GM21381 (cell line): Measurements from ENCODE around the gene PARP11.

Experiments
- ATAC-seq: cut with Tn5 transposase; IDR thresholded peaks from one replicate; pipeline ENCODE4 v1.9.1; 2021; ENCODE audit warnings: mild to moderate bottlenecking, moderate library complexity; ENCODE audit not compliant: unreplicated experiment

PARP11 gene

GRCh38 chr12:3828888-3829287, 44.3 kb downstream of the PARP11 start:
- ATAC-seq: no peak

DNA sequence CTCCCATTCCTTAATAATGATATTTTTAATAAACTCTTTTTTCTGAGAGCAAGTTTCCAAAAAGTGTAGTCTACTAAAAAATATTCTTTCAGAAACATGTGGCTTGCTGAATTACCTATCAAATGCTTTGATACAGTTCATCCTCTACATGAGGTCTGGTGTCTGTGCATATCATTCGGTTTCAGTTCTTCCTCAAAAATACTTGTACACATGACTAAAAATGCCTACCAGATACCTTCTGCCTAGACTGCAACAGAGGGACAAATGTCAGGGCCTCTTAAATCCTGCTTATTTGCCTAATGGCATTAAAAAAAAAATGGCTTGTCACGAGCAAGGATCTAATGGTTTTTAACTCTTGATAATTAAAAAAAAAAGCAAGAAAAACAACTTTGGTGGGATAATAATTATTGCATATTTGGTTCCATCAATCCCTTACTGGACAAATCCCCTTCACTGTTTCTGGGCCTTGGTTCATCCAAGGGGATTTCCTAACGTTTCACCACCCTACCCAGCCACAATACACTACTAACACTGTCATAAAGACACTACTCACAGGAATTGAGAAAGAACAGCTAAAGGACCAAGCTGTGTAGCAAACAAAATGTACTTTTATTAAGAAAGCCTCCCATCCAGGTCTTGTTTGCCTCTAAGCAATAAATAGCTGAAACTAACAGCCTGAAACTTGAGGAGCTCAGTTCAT, 45.7 kb downstream of the PARP11 start:
- ATAC-seq: no peak

- no peak for ATAC-seq
Measured at GRCh38 chr12:3821441-3821840, 51.8 kb downstream of the PARP11 start.

DNA sequence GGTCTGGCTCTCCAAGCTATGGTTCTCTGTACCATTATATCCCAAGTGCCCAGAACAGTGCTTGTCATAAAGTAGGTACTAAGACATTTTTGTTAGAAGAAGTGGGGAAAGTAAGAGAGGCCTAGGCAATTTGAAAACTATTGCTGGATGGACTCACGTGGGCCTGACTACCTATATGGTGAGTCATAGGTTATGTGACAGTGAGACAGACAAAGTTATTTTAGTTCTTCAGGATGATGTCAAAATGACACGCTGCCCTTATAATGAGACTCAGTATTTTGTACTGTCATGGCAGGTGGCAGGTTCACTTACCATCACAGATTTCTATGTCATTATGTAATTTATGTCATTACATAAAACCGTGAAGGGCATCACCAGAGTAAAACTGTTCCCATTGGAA, 53.1 kb downstream of the PARP11 start:
- ATAC-seq: no peak

DNA sequence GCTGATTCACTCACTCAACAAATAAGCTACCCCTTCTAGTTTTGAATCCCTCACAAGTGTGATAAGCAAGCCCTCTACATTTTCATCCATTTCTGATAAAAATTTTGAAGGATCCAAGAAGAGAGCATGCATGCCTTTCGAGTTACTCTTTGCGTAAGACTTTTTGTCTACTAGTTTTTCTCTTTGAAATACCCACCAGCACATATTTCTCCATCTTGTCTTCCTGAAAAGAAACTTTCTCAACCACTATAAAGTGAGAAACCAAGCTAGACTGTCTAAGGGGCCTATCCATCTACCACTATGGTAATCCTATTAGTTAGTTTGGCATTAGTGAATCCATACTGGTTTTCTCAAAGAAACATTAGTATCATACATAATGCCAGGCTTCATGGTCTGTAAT, 56.9 kb downstream of the PARP11 start:
- no peak for ATAC-seq

- ATAC-seq: no peak
Measured at GRCh38 chr12:3815094-3815766, 58.0 kb downstream of the PARP11 start.

DNA sequence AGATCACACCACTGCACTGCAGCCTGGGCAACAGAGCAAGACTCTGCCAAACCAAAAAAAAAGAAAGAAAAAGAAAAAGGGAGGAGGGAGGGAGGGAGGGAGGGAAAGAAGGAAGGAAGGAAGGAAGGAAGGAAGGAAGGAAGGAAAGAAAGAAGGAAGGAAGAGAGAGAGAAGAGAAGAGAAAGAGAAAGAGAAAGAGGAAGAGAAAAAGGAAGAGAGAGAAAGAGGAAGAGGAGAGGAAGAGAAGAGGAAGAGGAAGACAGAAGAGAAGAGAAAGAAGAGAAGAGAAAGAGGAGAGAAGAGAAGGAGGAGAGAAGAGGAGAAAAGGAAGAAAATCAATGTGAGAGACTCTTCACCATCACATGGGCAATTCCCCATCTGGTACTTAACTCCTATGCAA, 62.7 kb downstream of the PARP11 start:
- ATAC-seq: no peak

GRCh38 chr12:3810016-3810370, 63.2 kb downstream of the PARP11 start:
- ATAC-seq: no peak

DNA sequence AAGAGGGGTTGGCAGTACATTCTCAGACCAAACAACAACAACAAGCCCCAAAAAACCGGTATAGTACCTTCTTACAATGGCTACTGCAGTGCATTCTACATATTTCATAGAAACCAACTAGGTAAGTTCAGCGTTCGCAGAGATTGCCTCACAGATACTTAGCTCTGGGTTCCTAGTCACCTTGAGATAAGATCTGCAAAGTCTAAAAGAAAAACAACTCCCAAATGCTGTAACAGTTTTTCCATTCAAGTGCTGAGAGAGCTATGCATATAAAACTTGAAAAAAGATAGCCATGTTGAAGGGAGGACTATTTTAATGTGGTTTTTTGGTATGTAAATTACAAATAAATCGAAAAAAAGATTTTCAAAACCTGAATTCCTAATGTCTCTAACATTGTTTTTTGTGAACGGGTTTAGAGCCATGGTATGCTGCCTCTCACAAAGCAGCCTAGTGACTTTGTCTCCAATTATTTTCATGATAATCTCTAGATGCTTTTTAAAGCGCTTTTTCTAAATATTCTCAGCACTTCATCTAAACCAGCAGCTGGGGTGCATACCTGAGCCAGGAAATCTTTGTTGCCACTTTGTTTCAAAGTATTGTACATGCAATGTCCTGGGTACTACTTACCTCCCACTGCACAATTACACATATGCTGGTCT, 63.7 kb downstream of the PARP11 start:
- ATAC-seq: no peak

DNA sequence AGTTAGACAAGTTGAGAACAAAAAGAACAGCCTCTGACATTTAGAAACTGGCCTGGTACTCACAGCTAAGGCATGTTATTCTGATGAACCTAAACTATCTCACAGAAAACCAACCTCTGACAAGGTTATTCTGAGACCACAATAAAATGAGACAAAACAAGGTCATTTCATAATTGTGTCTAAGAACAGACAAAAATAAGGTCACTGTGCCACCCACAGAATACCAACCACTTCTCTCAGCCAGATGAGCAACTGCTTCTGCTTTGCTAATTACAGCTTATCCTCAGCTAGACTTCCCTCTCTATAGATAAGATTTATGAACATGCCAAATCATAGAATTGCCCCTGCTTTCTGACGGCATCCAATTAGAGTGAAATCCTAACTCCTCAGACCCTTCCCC, 68.1 kb downstream of the PARP11 start:
- ATAC-seq: no peak

GRCh38 chr12:3803865-3804472, 69.2 kb downstream of the PARP11 start:
- ATAC-seq: peak; percentile 51

DNA sequence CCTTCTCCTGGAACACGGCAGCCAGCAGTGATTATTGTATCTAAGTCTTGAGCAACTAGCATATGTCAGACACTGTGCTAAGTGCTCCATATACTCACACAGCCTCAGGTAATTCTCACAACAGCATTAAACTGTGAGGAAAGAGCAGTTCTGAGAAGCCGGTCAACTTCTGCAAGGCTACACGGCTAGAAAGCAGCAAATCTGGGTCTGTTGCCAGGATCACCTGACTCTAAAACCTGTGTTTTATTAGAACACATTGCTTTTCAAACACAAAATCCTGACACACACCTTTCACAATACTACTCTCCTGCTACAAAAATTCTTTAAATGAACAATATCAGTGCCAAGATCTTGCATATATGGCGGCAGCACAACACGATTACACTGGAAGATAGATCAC, 70.5 kb downstream of the PARP11 start:
- no peak for ATAC-seq

GRCh38 chr12:3797531-3798048, 75.6 kb downstream of the PARP11 start:
- no peak for ATAC-seq

DNA sequence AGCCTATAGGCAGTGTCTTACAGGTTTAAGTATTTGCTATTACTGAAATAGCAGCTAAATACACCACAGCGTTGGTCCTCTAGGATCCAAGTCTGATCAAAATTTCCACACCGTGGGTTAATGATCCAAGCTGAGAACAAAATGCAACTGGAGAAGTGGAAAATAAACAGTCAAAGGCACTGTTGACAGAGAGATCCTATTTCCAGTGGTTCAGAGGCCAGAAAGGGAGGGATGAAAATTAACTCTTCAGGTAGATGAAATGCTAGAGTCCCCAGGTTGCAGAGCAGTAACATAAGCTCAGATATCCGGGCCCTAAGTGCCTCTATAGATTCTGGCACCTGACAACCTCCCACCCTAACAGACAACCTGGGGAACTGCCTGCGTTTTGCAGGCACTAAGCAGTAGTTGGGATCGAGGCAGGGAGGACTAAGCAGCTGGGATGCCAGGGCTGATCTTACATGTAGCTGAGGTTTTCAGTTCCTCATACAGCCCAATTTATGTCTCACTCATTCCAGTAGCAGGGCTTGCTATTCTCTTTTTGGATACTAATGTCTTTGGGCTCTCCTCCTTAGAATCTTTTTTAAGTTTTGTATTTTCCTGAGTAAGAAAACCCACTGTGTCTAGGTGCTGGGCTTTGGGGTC, 77.6 kb downstream of the PARP11 start:
- no peak for ATAC-seq

DNA sequence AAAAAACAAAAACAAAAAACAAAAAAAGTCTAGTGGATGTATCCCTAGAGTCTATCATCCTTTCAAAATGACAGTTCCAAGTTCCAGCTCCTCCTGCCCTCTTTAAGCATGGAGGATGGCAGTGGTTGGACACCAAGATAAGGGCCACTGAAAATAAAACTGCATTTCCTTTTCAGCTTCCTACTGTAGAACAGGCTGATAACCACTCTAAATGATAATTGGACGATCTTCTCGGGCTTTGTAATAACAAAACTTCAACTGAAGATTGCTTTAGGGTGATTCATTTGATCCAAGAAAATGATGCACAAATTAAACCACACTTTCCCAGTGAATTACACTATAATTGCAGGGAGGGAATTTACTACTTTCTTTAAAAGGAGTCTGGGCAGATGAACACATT, 78.1 kb downstream of the PARP11 start:
- ATAC-seq: no peak

DNA sequence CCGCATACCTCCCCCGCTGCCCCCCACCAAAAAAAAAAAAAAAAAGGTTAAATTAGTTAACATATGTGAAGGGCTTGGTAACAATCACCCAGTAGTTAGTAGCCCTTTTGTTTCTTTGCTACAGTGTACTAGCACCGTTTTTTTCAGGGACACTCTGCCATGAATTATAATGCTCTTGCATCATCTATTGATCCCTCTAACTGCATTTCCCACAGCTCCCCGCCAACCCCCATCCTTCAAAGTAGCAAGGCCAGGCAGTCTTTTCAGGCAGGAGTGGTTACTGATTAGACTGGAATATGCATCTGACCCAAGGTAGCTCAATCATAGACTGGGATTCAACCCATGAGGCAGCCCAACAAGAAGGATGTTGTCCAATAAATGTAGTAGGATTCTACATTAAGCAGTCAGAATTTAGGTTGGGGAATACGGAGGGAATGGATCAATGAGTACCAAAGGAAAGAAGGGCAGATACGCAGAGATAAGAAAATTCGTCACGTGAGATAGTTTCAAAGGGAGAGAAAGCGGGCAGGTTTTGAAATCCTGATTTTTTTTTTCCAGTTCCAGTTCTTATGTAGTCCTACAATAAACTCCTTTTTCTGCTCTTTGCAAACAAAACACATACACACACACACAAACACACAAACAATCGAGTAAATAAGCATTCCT, 80.4 kb downstream of the PARP11 start:
- ATAC-seq: no peak

DNA sequence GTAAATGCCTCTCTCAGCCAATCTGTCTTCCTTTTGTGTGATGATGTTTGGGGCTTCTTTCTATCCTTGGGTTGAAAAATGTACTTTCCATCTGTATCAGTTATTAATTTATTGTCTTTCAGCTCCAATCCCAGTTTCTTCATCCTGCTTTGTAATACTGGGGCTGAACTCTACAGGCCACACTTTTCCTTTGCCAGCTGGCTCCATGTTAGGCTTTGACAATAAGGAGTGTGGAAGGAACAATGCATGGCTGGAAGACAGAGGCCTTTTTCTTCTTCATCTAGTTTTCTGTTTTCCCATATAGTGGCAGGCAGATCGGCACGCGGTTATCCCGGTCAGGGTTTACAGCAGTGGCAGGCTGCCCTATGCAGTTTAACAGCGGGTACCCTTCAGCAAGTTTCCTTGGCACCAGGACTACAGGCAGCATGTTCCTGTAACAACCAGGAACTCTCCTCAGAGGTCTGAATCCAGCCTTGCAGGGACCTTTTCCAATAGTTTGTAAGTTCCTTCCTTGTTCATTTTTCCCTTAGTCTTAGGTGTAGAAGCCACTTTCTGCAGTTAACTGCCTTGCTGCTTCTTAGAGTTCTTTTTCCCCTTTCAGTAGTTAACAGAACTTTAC, 81.8 kb downstream of the PARP11 start:
- ATAC-seq: no peak

DNA sequence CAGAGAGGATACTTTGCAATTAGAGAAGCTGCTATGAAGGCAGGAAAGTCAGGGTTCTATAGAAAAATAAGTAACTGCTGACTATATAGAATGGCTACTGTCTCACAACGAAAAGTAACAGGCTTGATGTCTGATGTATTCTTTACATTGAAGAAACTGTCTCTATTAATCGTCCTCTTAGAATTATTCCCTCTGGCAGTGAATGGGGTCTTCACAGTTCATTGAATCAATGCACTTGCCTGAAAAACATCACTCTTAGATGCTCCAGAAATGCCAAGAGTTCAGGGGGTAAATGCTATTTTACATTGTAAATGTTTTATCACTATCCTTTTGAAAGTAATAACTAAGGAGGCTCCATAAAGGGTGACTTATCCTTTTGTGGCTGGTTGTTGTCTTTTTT, 82.6 kb downstream of the PARP11 start:
- ATAC-seq: no peak

GRCh38 chr12:3789838-3790237, 83.4 kb downstream of the PARP11 start:
- no peak for ATAC-seq

DNA sequence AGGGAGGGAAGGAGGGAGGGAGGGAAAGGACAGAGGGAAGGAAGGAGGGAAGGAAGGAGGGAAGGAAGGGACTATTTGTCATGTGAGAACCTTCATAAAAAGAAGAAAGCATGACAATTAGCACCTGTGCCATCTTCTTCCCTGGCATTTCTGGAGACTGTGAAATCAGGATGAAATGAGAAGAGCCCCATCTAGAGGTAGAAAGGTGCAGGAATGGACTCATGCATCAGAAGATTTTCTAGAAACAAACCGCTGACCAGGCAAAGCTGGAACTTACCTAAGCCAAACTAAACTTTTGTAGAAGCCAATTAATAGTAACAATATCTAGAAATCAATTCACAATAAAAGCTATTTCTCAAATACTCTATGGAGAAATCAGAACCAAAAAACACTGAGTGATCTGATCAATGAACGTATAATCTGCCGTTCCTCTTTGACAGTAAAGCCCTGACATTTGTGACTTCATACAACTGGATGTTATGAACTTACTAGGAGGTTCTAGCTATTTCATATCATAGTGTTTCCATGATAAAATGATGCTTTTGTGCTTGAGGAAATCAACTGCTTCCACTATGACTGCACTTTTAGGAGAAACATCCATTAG, 95.9 kb downstream of the PARP11 start:
- ATAC-seq: no peak
